Mammary epithelial cell (primary cell): ENCODE data around the gene ENTPD5.

Source experiments
- CTCF ChIP-seq, 2 donors: IDR thresholded peaks in 1 of 2; conservative IDR thresholded peaks in 1 of 2; 2 replicates each; pipeline ENCODE4 v1.5.1; 2011 to 2012; ENCODE audit warnings: inconsistent platforms in 2 of 2, low read length in 2 of 2, mild to moderate bottlenecking in 2 of 2, control low read depth in 1 of 2, low read depth in 1 of 2; ENCODE audit not compliant: insufficient read depth in 1 of 2; ENCODE audit errors: extremely low read depth in 1 of 2
- EZH2 ChIP-seq: IDR thresholded peaks from 2 replicates; pipeline ENCODE4 v1.6.1; 2012; ENCODE audit warnings: low read length, inconsistent platforms, borderline replicate concordance

DNA sequence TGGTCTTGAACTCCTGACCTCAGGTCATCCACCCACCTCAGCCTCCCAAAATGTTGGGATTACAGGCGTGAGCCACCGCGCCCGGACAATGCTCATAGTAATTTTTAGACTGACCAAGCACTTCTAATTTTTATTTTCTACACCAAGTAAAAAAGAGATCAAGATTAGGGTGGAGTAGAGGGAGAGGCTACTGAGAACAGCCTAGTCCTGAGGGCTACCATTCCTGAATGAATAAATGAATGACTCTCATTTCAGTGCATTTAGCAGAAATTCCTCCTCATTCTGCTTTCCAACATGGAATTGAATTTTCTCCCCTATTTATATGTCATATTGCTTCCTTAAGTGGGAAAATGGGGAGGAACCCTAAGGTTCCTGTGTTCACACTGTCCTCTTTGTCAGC is 26.4 kb upstream of the ENTPD5 start:
- TF ChIP-seq CTCF (conservative IDR thresholded peaks at IDR 0.05 in 1 of 2, IDR thresholded peaks at IDR 0.05 in 1 of 2; ENCODE audit: extremely low read depth in 1 of 2, insufficient read depth in 1 of 2, low read depth in 1 of 2, low read length in 2 of 2) (no peak), EZH2 (no peak)
